Endometrial microvascular endothelial cells (primary cell): ENCODE data around the gene COL25A1. TPM values are rescaled to one million over a fixed set of nuclear protein-coding genes. Genes with fewer than 3 reads are reported as not detected.

Experiments used
- in situ Hi-C: cut with HindIII; loops from 2 replicates; pipeline ENCODE4 v1.10.0; 2017; ENCODE audit warnings: low sequenced_read_pairs, low pct_unique_long_range_greater_than_20kb; ENCODE audit errors: inconsistent ontology term
- total RNA-seq: library from RNA; depleted of rRNA; stranded (reverse); fragments of >200 nt; gene quantifications from one replicate; pipeline ENCODE4 v1.2.3, GENCODE V29; 2015; ENCODE audit errors: inconsistent ontology term

COL25A1 gene
- total RNA-seq, 1 donor from 2014 or later: 4.3 TPM

DNA sequence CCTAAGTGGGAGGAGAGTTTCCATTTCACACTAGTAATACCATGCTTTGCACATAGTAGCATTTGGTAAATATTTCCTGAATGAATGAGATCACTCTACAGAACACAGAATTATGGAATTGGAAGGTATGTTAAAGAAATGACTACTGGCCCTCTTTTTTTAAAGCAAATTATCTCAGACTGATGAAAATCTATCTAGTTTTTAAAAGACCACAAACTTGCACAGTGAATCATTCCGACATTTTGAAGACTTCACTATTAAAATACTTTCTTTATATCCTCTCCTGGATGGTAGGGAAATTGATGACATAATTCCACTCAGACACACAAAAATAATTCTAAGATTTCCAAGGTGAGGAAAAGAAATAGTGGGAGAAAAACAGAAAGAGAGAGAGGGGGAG, 471.2 kb downstream of the COL25A1 start:
- in situ Hi-C loops: no loop called here

DNA sequence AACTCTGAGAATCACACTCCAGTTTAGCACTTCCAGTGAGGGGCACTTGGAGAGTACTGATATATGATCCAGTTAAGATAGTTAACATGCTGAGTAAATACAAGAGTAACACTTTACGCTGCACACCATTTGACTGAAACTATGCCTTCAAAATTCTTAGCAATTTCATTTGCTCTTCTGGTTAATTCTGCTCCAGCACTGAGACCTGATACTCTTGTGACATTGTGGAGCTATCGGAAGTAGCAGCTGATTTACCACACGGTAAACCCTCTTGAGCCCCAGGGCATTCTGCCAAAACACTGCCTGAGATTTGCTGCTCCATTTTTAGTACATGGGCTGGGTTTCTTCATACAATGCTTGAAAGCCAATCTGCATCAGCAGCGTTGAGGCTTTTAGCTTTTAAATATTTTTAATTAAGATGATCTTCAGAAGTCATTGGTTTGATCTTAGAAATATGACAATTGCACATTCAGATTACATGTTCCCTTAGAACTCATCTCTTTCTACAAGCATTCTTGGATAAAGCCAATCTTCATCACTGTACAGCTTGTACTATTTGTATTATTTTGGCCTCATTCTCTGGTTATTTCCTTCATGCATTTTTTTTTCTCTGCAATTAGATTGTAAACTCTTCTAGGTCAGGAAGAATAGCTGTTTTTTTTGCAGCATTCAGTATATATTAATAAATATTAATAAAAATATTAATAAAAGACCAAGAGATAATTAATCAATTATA, 471.8 kb downstream of the COL25A1 start:
- in situ Hi-C loops: no loop called here

- in situ Hi-C loops: no loop called here
Measured at GRCh38 chr4:108829966-108830492, 472.4 kb downstream of the COL25A1 start.

DNA sequence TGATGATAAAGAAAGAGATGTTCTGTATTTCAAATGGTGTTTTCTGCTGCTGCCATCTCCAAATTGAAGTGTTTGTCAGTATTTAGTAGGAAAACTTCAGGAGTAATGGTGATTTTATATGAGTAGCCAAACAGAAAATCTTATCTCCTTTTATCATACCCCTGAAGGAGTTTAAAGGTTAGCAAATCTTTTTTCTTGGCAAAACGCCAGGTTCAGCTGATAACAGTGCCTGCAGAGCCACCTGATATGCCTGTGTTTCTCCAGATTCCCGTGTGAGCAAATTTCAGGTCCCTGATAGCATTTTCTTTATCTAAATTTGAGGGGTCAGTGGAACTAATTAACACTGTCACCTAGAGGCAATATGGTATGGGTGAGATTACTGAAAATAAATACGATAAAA, 473.8 kb downstream of the COL25A1 start:
- in situ Hi-C loops: no loop called here

GRCh38 chr4:108825737-108826136, 476.7 kb downstream of the COL25A1 start:
- in situ Hi-C loops: no loop called here

DNA sequence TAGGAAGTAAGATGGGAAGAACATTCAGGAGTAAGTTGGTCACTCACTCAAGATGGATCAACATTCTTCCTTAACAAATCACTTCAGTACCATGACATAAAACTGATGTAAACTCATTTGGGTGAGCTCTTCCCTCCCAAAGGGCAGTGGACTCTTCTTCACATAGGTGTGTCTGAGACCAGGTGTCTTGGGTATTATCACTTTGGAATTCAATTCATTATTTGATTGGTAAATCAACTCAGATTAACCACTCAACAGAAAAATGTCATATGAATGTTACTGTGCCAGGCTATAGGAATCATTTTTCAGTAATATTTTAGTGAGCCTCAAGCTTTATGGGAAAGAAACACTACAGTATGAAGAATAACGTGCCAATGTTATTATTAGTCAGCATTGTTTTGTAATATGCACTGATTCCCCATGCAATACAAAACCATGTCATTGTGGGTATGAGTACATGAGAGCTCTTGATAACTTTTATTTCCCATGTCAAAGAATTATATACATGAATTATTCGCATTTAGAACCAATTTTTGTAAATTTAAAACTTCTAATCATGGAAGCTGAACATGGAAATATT, 481.0 kb downstream of the COL25A1 start:
- in situ Hi-C loops: no loop called here

GRCh38 chr4:108820492-108821350, 481.7 kb downstream of the COL25A1 start:
- in situ Hi-C loops: no loop called here

- in situ Hi-C loops: no loop called here
Measured at GRCh38 chr4:108814326-108814725, 488.1 kb downstream of the COL25A1 start.

- in situ Hi-C loops: no loop called here
Measured at GRCh38 chr4:108813261-108813660, 489.2 kb downstream of the COL25A1 start.

DNA sequence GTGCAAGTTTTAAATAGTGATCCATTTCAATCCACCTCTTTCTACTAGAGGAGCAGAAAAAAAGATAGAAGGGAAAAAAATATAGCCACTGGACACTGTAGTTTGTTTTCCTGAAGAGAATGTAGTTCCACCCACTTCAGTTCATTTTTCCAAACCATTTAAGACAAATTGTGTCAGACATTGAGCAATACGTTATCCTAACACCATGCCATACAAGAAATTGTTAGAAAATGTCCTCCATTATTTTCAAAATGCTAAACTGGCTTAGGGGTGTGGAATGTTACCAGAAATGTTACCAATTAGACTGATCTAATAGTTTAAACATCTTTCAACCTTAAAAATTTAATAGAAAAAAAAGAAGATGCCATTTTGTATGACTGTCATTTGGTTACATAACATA, 491.0 kb downstream of the COL25A1 start:
- in situ Hi-C loops: no loop called here

DNA sequence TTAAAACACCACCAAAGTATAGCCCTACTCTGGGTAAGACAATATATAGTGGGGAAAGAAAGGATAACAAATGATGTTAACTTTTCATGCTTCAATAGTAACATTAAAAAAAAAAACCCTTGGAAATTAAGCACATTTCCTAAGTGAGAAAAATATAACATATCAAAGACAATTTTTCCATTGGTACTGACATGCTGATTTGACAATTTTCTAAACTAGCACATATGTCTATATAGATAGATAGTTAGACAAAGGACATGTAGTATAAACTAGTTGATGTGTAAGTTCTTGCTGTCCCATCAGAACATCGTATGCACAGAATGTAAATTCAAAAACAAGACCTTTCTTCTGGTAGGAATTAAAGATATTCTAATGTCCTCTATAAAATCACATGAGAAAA, 492.4 kb downstream of the COL25A1 start:
- in situ Hi-C loops: no loop called here

DNA sequence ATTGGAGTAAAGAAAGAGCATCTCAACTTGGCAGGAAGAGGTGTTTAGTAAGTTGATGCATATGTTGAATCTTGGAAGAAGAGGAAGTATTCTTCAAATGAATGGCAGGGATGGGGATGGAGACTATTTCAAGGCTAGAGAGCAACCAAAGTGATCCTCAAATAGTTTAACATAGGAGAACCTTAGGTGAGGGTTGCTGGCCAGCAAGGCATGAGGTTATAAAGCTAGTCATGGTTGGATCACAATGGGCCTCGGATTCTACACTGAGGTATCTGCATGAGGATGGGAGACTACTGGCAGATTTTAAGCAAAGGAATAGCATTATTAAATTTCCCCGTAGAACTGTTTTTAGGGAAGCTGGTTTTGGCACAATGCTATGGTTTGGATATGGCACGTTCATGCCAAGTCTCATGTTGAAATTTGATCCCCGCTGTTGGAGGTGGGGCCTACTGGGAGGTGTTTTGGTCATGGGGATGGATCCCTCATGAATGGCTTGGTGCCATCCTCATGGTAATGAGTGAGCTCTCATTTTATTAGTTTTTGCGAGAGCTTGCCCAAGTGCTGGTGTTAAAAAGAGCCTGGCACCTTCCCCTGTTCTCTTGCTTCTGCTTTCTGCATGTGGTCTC, 497.7 kb downstream of the COL25A1 start:
- in situ Hi-C loops: no loop called here

GRCh38 chr4:108799306-108799705, 503.2 kb downstream of the COL25A1 start:
- in situ Hi-C loops: no loop called here

- in situ Hi-C loops: no loop called here
Measured at GRCh38 chr4:108796173-108796572, 506.3 kb downstream of the COL25A1 start.

DNA sequence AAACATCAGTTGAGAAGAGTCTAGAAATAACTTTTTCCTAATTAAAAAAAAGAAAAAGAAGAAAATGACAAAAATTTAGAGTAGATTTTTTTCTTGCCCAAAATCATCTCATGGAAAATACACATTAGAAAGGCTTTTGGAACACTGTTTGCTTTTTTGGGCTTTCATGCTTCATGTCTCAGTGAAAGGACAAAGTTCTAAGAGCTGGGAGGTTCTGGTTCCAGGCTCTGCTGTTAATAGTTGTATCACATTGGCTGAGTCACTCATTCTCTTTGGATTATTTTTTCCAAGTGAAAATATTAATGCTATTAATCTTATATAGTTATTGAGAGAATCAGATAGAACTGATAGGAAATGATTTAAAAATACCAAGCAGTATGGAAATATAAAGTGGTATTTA, 506.7 kb downstream of the COL25A1 start:
- in situ Hi-C loops: no loop called here

- in situ Hi-C loops: no loop called here
Measured at GRCh38 chr4:108794136-108794535, 508.3 kb downstream of the COL25A1 start.

- in situ Hi-C loops: no loop called here
Measured at GRCh38 chr4:108793415-108793814, 509.0 kb downstream of the COL25A1 start.

DNA sequence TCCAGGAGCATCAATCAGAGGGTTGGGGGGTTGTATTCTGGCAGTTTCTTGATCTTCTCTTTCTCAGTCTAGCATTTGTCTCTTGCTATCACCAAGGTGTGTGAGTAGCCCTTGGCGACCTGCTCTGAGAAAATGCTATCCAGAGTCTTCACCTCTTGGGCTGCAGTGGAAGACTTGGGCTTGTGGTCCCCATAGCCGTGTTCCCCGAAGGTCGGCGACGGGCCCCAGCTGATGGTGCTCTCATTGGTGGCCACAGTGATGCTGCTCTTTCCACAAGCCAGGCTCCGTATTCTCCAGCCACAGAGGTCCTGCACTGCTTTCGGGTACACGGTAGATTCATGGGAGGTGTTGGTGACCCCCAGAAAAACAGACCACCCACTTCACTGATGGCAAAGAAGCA, 513.7 kb downstream of the COL25A1 start:
- in situ Hi-C loops: no loop called here

DNA sequence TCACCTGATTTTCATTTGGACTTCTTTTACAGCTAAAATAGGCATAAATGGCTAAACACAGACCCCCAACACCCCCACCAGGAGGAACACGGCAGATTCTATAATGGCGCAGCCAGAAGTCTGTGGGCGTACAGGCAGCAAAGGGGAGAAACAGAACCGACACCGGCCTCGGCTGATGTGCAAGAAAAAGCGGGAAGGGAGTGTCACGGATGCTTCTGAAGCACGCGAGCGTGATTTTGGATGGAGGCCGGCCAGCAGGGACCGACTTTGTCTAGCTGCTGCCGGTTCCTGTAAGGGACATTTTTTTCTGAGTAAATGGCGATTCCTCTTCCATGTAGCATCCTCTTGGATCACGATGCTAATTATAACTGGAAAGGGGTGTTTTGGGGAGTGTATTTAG, 514.7 kb downstream of the COL25A1 start:
- in situ Hi-C loops: no loop called here
